Fibroblast of mammary gland (primary cell): ENCODE measurements around the gene RSPH3.

Source experiments
- DNase-seq: peaks from one replicate; pipeline ENCODE4 v3.0.0-alpha.2; 2010; ENCODE audit warnings: low read depth
- H3K4me3 ChIP-seq: 2 replicates; pipeline ENCODE4 v1.5.1; 2011; ENCODE audit warnings: low read depth, mild to moderate bottlenecking, low read length, moderate library complexity; ENCODE audit not compliant: control insufficient read depth
- CTCF ChIP-seq: conservative IDR thresholded peaks from 2 replicates; pipeline ENCODE4 v1.5.1; 2011; ENCODE audit warnings: low read depth, low read length, inconsistent platforms; ENCODE audit not compliant: control insufficient read depth, insufficient read depth

Gene RSPH3

GRCh38 chr6:158942349-158942748 lies 57.7 kb downstream of the RSPH3 start:
- no peak for DNase-seq
- H3K4me3 ChIP-seq: no peak overlapping the region
- TF ChIP-seq CTCF: no peak

- H3K4me3 ChIP-seq: no peak overlapping the region
- no peak for DNase-seq
- TF ChIP-seq CTCF: no peak
These were observed 58.8 kb downstream of the RSPH3 start for GRCh38 chr6:158941246-158941645.

GRCh38 chr6:158939255-158940159 lies 60.5 kb downstream of the RSPH3 start:
- TF ChIP-seq CTCF: no peak
- DNase-seq: no peak
- H3K4me3 ChIP-seq: peak overlapping the region; percentile 27

GRCh38 chr6:158938811-158939254 lies 61.2 kb downstream of the RSPH3 start:
- no peak for TF ChIP-seq CTCF
- DNase-seq: peak; percentile 15
- H3K4me3 ChIP-seq: peak overlapping the region; percentile 27

GRCh38 chr6:158938220-158938619 lies 61.8 kb downstream of the RSPH3 start:
- TF ChIP-seq CTCF: no peak
- no peak overlapping the region for H3K4me3 ChIP-seq
- DNase-seq: no peak

GRCh38 chr6:158934157-158934556 lies 65.8 kb downstream of the RSPH3 start:
- TF ChIP-seq CTCF: no peak
- no peak overlapping the region for H3K4me3 ChIP-seq
- DNase-seq: no peak
